Fibroblast of lung (primary cell): ENCODE measurements around the gene ROBO2.

Experiments used
- EZH2 ChIP-seq: IDR thresholded peaks from 2 replicates; pipeline ENCODE4 v1.5.1; 2012; ENCODE audit warnings: low read length, control low read depth, mild to moderate bottlenecking; ENCODE audit errors: missing control alignments
- TF ChIP-seq, protein P1 (sequence below), 2 donors: IDR thresholded peaks in 1 of 2; conservative IDR thresholded peaks in 1 of 2; 1 replicate in 1 of 2; 2 replicates in 1 of 2; pipeline ENCODE4 v1.5.1; 2011 to 2012; ENCODE audit warnings: low read length in 2 of 2, control low read depth in 1 of 2, inconsistent platforms in 1 of 2, low read depth in 1 of 2, mild to moderate bottlenecking in 1 of 2

DNA sequence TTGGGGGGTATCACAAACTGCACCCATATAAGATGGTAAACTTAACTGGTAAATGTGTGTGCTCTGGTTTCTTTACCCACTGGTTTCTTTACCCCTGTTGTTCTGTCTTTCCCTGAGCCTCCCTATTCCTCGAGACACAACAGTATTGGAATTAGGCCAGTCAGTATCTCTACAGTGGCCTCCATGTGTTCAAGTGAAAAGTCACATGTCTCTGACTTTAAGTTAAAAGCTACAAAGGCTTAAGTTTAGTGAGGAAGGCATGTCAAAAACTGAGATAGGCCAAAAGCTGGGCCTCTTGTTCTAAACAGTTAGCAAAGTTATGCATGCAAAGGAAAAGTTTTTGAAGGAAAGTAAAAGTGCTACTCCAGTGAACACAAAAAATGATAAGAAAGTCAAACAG is 513.3 kb downstream of the ROBO2 start:
- TF ChIP-seq, protein P1, sequence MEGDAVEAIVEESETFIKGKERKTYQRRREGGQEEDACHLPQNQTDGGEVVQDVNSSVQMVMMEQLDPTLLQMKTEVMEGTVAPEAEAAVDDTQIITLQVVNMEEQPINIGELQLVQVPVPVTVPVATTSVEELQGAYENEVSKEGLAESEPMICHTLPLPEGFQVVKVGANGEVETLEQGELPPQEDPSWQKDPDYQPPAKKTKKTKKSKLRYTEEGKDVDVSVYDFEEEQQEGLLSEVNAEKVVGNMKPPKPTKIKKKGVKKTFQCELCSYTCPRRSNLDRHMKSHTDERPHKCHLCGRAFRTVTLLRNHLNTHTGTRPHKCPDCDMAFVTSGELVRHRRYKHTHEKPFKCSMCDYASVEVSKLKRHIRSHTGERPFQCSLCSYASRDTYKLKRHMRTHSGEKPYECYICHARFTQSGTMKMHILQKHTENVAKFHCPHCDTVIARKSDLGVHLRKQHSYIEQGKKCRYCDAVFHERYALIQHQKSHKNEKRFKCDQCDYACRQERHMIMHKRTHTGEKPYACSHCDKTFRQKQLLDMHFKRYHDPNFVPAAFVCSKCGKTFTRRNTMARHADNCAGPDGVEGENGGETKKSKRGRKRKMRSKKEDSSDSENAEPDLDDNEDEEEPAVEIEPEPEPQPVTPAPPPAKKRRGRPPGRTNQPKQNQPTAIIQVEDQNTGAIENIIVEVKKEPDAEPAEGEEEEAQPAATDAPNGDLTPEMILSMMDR (conservative IDR thresholded peaks at IDR 0.05 in 1 of 2, IDR thresholded peaks at IDR 0.05 in 1 of 2; ENCODE audit: low read depth in 1 of 2, low read length in 2 of 2) = no peak
- TF ChIP-seq EZH2 = no peak
